ENCODE data around the gene THRA.

Gene THRA

GRCh38 chr17:40060887-40061608, 1.7 kb upstream of the THRA start:
- no peak overlapping the region for H3K27ac ChIP-seq
- no peaks in the 10 kb centered on the region for H3K27me3 ChIP-seq (replicated peaks)
- no peak for TF ChIP-seq CTCF (IDR thresholded peaks at IDR 0.05; ENCODE audit: low read depth, low read length, missing control alignments)
- in situ Hi-C loops (cut with HindIII; ENCODE audit: low pct_ligation_motif_present, low sequenced_read_pairs) = no loop called here
- DNase-seq = no peak
- no peak overlapping the region for H3K4me3 ChIP-seq (ENCODE audit: low read depth, low read length)
- H3K36me3 ChIP-seq (replicated peaks) = no peaks in the 10 kb centered on the region

GRCh38 chr17:40061609-40062038, 1.1 kb upstream of the THRA start:
- H3K27ac ChIP-seq = no peak overlapping the region
- no peak for DNase-seq
- H3K27me3 ChIP-seq (replicated peaks) = no peaks in the 10 kb centered on the region
- in situ Hi-C loops (cut with HindIII; ENCODE audit: low pct_ligation_motif_present, low sequenced_read_pairs) = no loop called here
- no peak for TF ChIP-seq CTCF (IDR thresholded peaks at IDR 0.05; ENCODE audit: low read depth, low read length, missing control alignments)
- no peaks in the 10 kb centered on the region for H3K36me3 ChIP-seq (replicated peaks)
- no peak overlapping the region for H3K4me3 ChIP-seq (ENCODE audit: low read depth, low read length)

- no peak for DNase-seq
- H3K36me3 ChIP-seq (replicated peaks) = no peaks in the 10 kb centered on the region
- no peak overlapping the region for H3K27ac ChIP-seq
- peak overlapping the region; percentile 87 for H3K4me3 ChIP-seq (ENCODE audit: low read depth, low read length)
- in situ Hi-C loops (cut with HindIII; ENCODE audit: low pct_ligation_motif_present, low sequenced_read_pairs) = no loop called here
- no peaks in the 10 kb centered on the region for H3K27me3 ChIP-seq (replicated peaks)
- peak; percentile 1 for TF ChIP-seq CTCF (IDR thresholded peaks at IDR 0.05; ENCODE audit: low read depth, low read length, missing control alignments)
These were observed 514 bp downstream of the THRA start for GRCh38 chr17:40063187-40063771.

- Histone ChIP-seq H3K4me3 (ENCODE audit: low read depth, low read length) (peak overlapping the region; percentile 87), H3K27me3 (replicated peaks) (no peaks in the 10 kb centered on the region), H3K36me3 (replicated peaks) (no peaks in the 10 kb centered on the region), H3K27ac (no peak overlapping the region)
- in situ Hi-C loops (cut with HindIII; ENCODE audit: low pct_ligation_motif_present, low sequenced_read_pairs) = no loop called here
- no peak for DNase-seq
- no peak for TF ChIP-seq CTCF (IDR thresholded peaks at IDR 0.05; ENCODE audit: low read depth, low read length, missing control alignments)
These were observed 1.3 kb downstream of the THRA start for GRCh38 chr17:40063901-40064531.

GRCh38 chr17:40064971-40065768, 2.4 kb downstream of the THRA start:
- Histone ChIP-seq H3K27ac (no peak overlapping the region), H3K4me3 (ENCODE audit: low read depth, low read length) (peak overlapping the region; percentile 26), H3K27me3 (replicated peaks) (no peaks in the 10 kb centered on the region), H3K36me3 (replicated peaks) (no peaks in the 10 kb centered on the region)
- TF ChIP-seq CTCF (IDR thresholded peaks at IDR 0.05; ENCODE audit: low read depth, low read length, missing control alignments) = no peak
- in situ Hi-C loops (cut with HindIII; ENCODE audit: low pct_ligation_motif_present, low sequenced_read_pairs) = no loop called here
- DNase-seq = peak; percentile 33
